Hepatocyte (in vitro differentiated cells): Measurements from ENCODE around the gene SFXN1. TPM values are rescaled to one million over a fixed set of nuclear protein-coding genes. Genes with fewer than 3 reads are reported as not detected.
A peak's percentile ranks its signal among the peaks of the same experiment; 100 is the strongest.
"Not testable (repeated sequence)": the region's sequence is repeated elsewhere in the genome, so short reads cannot be mapped to it uniquely, and the experiment has no call there.

ENCODE experiments used
- DNase-seq: peaks from one replicate; pipeline ENCODE4 v3.0.0-alpha.2; 2016; ENCODE audit warnings: low spot score
- H2AFZ ChIP-seq: fragments of 200-600 bp; sonication (generic); 2 replicates; pipeline ENCODE4 v1.6.0; 2016; ENCODE audit warnings: antibody characterized with exemption, mild to moderate bottlenecking
- H3K27ac ChIP-seq: fragments of 200-600 bp; sonication (generic); 2 replicates; pipeline ENCODE4 v1.5.1; 2016; ENCODE audit warnings: mild to moderate bottlenecking
- H3K27me3 ChIP-seq: fragments of 200-600 bp; sonication (generic); 2 replicates; pipeline ENCODE4 v1.6.1; 2016
- H3K36me3 ChIP-seq: fragments of 200-600 bp; sonication (generic); replicated peaks from 2 replicates; pipeline ENCODE4 v1.5.1; 2016; ENCODE audit warnings: low read depth; ENCODE audit not compliant: insufficient read depth
- H3K4me1 ChIP-seq: fragments of 200-600 bp; sonication (generic); 2 replicates; pipeline ENCODE4 v1.5.1; 2016; ENCODE audit warnings: mild to moderate bottlenecking, moderate library complexity; ENCODE audit not compliant: insufficient read depth
- H3K4me2 ChIP-seq: fragments of 200-600 bp; sonication (generic); 2 replicates; pipeline ENCODE4 v1.6.0; 2016
- H3K4me3 ChIP-seq: fragments of 200-600 bp; sonication (generic); 2 replicates; pipeline ENCODE4 v1.5.1; 2016; ENCODE audit warnings: mild to moderate bottlenecking
- H3K79me2 ChIP-seq: fragments of 200-600 bp; sonication (generic); 2 replicates; pipeline ENCODE4 v1.6.0; 2017; ENCODE audit warnings: mild to moderate bottlenecking
- H3K9me2 ChIP-seq: fragments of 200-600 bp; sonication (generic); replicated peaks from 2 replicates; pipeline ENCODE4 v1.6.0; 2017; ENCODE audit warnings: mild to moderate bottlenecking; ENCODE audit not compliant: insufficient read depth
- H3K9me3 ChIP-seq: fragments of 200-600 bp; sonication (generic); 2 replicates; pipeline ENCODE4 v1.5.1; 2016; ENCODE audit warnings: low read depth, mild to moderate bottlenecking
- H4K20me1 ChIP-seq: fragments of 200-600 bp; sonication (generic); 2 replicates; pipeline ENCODE4 v1.6.0; 2016; ENCODE audit warnings: mild to moderate bottlenecking; ENCODE audit not compliant: insufficient read depth, poor library complexity, severe bottlenecking
- EZH2 ChIP-seq: fragments of 200-600 bp; sonication (generic); IDR thresholded peaks from 2 replicates; pipeline ENCODE4 v1.6.1; 2016; ENCODE audit warnings: antibody characterized with exemption, mild to moderate bottlenecking, borderline replicate concordance
- EZH2phosphoT487 ChIP-seq: fragments of 200-600 bp; sonication (generic); IDR thresholded peaks from one replicate; pipeline ENCODE4 v1.6.1; 2018; ENCODE audit warnings: antibody characterized with exemption, mild to moderate bottlenecking, low read depth, moderate library complexity; ENCODE audit not compliant: unreplicated experiment, severe bottlenecking
- WGBS: methylation state at CpG from one replicate; pipeline ENCODE4 v1.1.6; 2016; ENCODE audit warnings: low lambda C conversion rate; ENCODE audit errors: missing lambda C conversion rate; 5-methylcytosine and 5-hydroxymethylcytosine counted together
- polyA plus RNA-seq: library from polyadenylated mRNA; unstranded; fragments of >200 nt; fragmentation: Nextera tagmentation; extraction: Ambion mirVana; gene quantifications from 2 replicates; pipeline ENCODE4 v1.2.1, GENCODE V29; 2016
- total RNA-seq: library from RNA; depleted of rRNA; stranded (reverse); fragments of >200 nt; gene quantifications from 2 replicates; pipeline ENCODE4 v1.2.3, GENCODE V29; 2014
- TF ChIP-seq, protein P1 (sequence below): fragments of 200-600 bp; sonication (generic); IDR thresholded peaks from 2 replicates; pipeline ENCODE4 v1.5.1; 2016; ENCODE audit warnings: antibody characterized with exemption, mild to moderate bottlenecking; ENCODE audit not compliant: poor library complexity

Gene SFXN1
- total and polyA plus RNA-seq, 2 experiments from 2014 or later = 57.0 to 110 TPM

GRCh38 chr5:175494264-175495183, 16.2 kb downstream of the SFXN1 start:
- peaks cover 2% of the 10 kb centered on the region for H4K20me1 ChIP-seq
- H3K27ac ChIP-seq = peak overlapping the region; percentile 39
- no peaks in the 10 kb centered on the region for H3K36me3 ChIP-seq
- H3K4me3 ChIP-seq = no peak overlapping the region
- H3K27me3 ChIP-seq = no peaks in the 10 kb centered on the region
- H3K4me2 ChIP-seq = no peak overlapping the region
- peaks cover 5% of the 10 kb centered on the region for H3K4me1 ChIP-seq
- H3K9me3 ChIP-seq = no peaks in the 10 kb centered on the region
- TF ChIP-seq EZH2 (no peak), EZH2phosphoT487 (no peak)
- TF ChIP-seq, protein P1, sequence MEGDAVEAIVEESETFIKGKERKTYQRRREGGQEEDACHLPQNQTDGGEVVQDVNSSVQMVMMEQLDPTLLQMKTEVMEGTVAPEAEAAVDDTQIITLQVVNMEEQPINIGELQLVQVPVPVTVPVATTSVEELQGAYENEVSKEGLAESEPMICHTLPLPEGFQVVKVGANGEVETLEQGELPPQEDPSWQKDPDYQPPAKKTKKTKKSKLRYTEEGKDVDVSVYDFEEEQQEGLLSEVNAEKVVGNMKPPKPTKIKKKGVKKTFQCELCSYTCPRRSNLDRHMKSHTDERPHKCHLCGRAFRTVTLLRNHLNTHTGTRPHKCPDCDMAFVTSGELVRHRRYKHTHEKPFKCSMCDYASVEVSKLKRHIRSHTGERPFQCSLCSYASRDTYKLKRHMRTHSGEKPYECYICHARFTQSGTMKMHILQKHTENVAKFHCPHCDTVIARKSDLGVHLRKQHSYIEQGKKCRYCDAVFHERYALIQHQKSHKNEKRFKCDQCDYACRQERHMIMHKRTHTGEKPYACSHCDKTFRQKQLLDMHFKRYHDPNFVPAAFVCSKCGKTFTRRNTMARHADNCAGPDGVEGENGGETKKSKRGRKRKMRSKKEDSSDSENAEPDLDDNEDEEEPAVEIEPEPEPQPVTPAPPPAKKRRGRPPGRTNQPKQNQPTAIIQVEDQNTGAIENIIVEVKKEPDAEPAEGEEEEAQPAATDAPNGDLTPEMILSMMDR = no peak
- no peaks in the 10 kb centered on the region for H3K9me2 ChIP-seq
- WGBS = 79% methylated on average over 17 of the region's 17 CpGs
- no peak for DNase-seq
- H2AFZ ChIP-seq = no peak overlapping the region
- peaks cover 56% of the 10 kb centered on the region for H3K79me2 ChIP-seq

DNA sequence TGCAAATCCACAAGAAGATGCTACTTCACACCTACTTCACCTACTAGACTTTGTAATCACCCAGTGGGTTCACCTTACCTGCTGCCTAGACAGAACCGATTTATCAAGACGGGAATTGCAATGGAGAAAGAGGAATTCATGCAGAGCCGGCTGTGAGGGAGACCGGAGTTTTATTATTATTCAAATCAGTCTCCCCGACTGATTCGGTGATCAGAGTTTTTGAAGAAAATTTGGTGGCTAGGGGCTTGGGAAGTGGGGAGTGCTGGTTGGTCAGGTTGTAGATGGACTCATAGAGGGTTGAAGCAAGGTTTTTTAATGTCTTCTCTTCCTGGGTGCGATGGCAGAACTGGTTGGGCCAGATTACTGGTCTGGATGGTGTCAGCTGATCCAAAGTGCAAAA, 23.4 kb downstream of the SFXN1 start:
- Histone ChIP-seq H3K79me2 (peaks cover 54% of the 10 kb centered on the region), H3K9me2 (no peaks in the 10 kb centered on the region), H3K27me3 (no peaks in the 10 kb centered on the region), H3K4me2 (no peak overlapping the region), H3K36me3 (no peaks in the 10 kb centered on the region), H3K4me1 (no peaks in the 10 kb centered on the region), H3K4me3 (no peak overlapping the region), H3K27ac (no peak overlapping the region), H3K9me3 (no peaks in the 10 kb centered on the region), H2AFZ (no peak overlapping the region), H4K20me1 (no peaks in the 10 kb centered on the region)
- 83% methylated on average over 7 of the region's 7 CpGs for WGBS
- TF ChIP-seq, protein P1 = no peak
- TF ChIP-seq EZH2phosphoT487 = no peak
- TF ChIP-seq EZH2 = no peak
- no peak for DNase-seq

- not testable (repeated sequence) for H3K4me1 ChIP-seq, H3K9me2 ChIP-seq, DNase-seq, H3K27me3 ChIP-seq, H3K27ac ChIP-seq, H3K36me3 ChIP-seq, H3K4me2 ChIP-seq, H3K4me3 ChIP-seq, H3K9me3 ChIP-seq, H4K20me1 ChIP-seq, H2AFZ ChIP-seq
- peaks cover 22% of the 10 kb centered on the region for H3K79me2 ChIP-seq
- WGBS = 97% methylated on average over 4 of the region's 4 CpGs
These were observed 29.3 kb downstream of the SFXN1 start for GRCh38 chr5:175507671-175508070.

DNA sequence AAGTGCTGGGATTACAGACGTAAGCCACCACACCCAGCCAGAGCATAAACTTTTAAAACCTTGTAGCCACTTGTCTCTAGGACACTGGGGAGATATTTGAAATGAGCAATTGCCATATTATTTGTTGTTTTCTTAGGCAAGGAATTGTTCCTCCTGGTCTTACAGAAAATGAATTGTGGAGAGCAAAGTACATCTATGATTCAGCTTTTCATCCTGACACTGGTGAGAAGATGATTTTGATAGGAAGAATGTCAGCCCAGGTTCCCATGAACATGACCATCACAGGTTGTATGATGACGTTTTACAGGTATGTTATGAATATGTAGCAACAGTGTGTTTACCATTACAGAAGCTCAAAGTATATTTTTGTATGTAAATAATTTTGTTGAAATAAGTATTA, 30.5 kb downstream of the SFXN1 start:
- 84% methylated on average over 2 of the region's 2 CpGs for WGBS
- H3K27me3 ChIP-seq = no peaks in the 10 kb centered on the region
- peaks cover 14% of the 10 kb centered on the region for H3K79me2 ChIP-seq
- no peaks in the 10 kb centered on the region for H3K9me2 ChIP-seq
- H2AFZ ChIP-seq = no peak overlapping the region
- no peaks in the 10 kb centered on the region for H3K9me3 ChIP-seq
- no peak overlapping the region for H3K4me3 ChIP-seq
- no peak overlapping the region for H3K4me2 ChIP-seq
- no peak for DNase-seq
- no peaks in the 10 kb centered on the region for H3K4me1 ChIP-seq
- H3K36me3 ChIP-seq = peaks cover 3% of the 10 kb centered on the region
- no peaks in the 10 kb centered on the region for H4K20me1 ChIP-seq
- H3K27ac ChIP-seq = no peak overlapping the region
- TF ChIP-seq EZH2phosphoT487 (no peak), EZH2 (no peak)
